Fibroblast of skin of left biceps (primary cell): ENCODE results near the gene KLF6.

Experiments
- DNase-seq, 2 experiments: peaks; one replicate each; pipeline ENCODE4 v3.0.0-alpha.2; 2013; ENCODE audit warnings: low read depth in 2 of 2

The KLF6 gene

GRCh38 chr10:3774814-3775695 is 10.0 kb downstream of the KLF6 start:
- DNase-seq = no peak

GRCh38 chr10:3774018-3774813 is 10.8 kb downstream of the KLF6 start:
- DNase-seq = no peak

GRCh38 chr10:3773460-3774017 is 11.5 kb downstream of the KLF6 start:
- DNase-seq = no peak

DNA sequence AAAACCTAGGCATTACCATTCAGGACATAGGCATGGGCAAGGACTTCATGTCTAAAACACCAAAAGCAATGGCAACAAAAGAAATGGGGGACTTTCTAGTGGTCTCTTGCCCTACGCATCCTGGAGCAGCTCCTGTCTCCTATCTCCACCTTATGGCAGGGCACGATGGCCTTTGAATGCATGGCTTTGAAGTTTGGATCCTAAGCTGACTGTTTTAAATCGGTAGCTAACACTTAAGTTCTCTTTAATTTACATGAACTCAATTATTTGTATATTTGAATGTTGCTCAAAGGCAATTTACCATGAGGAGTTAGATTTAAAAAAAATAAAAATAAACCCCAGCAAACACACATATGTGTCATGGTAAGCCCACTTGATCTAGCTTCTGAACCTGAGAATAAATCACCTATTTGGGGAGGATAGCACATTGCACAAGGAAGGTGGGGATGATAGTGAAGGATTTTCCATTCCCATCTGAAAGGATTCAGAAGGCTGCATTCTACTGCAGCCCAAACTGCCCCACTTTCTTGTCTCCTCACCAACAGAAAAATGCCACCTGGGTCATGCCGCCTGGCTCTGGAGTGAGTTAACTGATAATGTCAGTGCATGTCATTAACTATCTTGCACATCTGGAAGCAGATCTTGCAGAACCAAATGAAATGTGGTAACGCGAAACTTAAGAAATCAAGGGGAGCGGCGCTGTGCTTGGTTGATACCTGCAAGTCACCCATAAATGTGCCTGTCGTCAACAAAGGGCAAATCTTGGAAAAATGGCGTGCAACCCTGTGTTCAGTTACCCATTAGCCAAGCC is 12.4 kb downstream of the KLF6 start:
- DNase-seq = no peak

GRCh38 chr10:3770611-3771110 is 14.3 kb downstream of the KLF6 start:
- no peak for DNase-seq

- no peak for DNase-seq
Measured at GRCh38 chr10:3769556-3769955, 15.5 kb downstream of the KLF6 start.

- no peak for DNase-seq
Measured at GRCh38 chr10:3766046-3766756, 18.8 kb downstream of the KLF6 start.

DNA sequence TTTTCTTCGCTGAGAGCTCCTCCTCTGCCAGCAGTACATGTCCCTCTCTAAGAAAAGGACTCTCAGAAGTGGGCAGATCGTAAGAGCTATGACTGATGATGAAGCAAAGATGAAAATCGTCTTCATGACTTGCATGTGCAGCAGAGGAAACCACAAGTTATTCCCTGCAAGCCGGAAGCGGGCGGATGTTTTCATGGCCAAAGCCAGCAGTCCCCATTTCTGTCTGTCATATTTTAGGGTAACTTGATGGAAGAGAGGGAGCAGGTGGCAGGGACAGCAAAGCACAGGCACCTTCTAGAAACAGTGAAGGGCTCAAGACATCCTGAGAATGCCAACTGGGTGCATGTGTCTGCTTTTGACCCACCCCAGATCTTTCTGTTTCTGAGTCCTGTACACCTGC is 19.9 kb downstream of the KLF6 start:
- DNase-seq = no peak

DNA sequence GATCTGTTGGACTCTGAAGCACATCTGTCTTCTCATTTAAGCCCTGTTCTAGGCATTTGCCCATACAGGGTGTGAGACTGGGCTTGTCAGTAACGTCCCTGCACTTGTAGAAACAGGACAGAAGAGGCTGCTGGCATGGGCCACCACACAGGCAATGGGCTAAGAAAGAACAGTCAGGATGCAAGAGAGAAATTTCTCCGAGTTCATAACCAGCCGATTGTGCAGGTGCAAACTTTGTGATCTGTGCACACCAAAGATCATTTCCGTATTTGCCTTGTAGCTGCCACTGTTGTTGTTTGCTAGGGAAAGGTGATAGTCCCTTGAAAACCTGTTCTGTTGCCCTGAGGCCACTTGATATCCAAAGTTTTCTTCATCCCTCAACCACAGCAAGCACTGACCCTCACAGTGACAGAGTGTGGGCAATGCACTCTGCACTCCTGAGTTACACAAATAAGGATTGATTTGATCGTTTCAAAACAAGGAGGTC is 20.3 kb downstream of the KLF6 start:
- DNase-seq = no peak

GRCh38 chr10:3763852-3764625 is 21.0 kb downstream of the KLF6 start:
- DNase-seq = no peak

DNA sequence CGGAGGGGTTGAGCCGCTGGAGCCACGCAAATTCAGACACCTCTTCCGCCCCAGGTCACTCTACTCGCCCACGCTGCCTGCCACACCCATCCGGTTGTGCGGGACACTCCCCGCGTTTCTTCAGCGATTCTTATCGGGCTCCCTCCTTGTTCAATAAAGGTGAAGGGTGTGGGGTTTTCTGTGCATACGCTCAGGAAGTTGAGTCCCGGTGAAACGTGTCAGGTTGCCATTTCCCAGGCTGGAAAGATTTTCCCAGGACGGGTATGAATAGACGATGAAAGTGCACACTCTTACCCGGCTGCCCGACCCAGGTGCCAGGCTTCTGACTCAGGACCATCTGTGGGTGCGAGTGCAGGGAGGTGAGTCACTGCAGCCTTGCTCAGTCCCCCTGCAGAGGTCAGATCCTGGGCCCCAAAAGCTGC is 22.0 kb downstream of the KLF6 start:
- DNase-seq = no peak

- DNase-seq = no peak
Measured at GRCh38 chr10:3762309-3762708, 22.7 kb downstream of the KLF6 start.

- no peak for DNase-seq
Measured at GRCh38 chr10:3761904-3762303, 23.1 kb downstream of the KLF6 start.

DNA sequence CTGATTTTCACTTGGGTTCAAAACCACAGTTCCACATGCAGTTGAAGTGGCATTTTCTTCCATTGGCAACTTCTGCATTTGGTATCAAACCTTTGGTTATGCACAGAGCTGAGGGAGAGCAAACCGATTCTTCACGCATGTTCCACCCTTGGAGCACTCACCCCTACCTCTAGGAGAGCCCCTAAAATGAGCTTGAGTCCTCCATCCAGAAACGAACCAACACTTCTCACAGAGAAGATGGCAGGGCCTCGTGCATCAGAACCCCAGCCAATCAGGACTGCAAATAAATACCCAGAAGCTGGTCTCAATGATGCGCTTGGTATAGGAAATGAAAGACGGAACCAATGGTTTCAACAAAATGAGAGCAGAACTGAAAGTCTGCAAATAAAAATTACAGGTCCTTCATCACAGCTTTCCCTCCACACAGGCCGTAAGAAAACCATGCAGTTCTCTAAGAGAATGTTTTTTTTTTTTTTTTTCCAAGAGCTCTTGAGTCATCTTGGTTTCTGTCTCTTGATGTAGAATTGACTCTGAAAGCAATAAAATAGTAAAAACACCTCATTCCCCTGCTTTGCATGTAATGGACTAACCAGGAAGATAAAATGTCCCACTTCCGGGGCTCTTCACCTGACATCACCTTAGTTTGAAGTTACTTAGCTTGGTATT is 23.9 kb downstream of the KLF6 start:
- no peak for DNase-seq

DNA sequence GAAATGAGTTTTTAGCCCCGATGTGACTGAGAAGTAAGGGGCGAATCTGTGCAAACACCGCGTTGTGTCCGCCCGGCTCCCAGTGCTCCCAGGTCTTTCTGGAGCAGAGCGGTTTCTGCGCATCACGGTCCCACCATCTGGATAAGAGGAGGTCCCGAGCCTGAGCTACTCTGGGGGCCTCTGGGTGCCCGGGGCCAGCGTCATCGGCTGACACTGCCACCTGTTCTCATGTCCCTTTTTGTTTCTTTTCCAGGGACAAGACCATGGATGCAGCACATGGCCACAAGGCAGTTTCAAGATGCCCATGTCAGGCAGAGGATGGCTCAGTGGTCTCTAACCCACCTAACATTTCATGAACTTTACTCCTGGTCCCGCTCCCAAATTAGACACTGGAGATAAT is 24.9 kb downstream of the KLF6 start:
- DNase-seq = no peak

DNA sequence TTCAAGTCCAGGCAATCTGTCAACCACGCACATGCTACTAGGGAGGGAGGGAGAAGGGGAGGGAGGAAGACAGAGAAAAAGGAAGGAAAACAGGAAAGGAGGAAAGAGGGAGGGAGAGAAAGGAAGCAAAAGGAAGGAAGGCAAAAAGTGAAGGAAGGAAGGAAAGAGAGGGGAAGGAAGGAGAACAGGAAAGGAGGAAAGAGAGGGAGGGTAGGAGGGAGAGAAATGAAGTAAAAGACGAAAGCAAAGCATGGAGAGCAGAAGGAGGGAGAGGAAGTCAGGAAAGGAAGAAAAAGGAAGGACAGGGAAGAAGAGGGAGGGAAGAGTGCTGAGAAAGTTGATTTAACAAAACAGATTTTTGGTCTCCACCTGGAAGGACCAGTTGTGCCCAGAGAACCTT is 25.6 kb downstream of the KLF6 start:
- DNase-seq = no peak

DNA sequence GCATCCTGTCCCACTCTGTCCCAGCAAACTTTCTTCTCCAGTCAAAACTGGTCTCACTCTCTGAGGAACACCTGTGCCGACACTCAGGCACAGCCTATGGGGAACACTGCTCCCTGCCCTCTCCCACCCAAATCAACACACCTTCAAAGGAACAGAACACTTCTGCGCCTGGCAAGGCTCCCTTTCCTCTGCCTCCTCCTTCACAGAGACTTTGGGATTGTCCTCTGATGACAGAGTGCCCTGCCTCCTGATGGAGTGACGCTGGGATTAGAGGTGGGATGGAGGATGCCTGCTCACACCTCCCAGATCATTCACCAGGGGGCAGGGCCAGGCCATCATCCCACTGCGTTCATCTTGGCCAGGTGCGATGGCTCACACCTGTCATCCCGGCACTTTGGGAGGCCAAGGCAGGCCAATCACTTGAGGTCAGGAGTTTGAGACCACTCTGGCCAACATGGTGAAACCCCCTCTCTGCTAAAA is 26.5 kb downstream of the KLF6 start:
- DNase-seq = no peak

DNA sequence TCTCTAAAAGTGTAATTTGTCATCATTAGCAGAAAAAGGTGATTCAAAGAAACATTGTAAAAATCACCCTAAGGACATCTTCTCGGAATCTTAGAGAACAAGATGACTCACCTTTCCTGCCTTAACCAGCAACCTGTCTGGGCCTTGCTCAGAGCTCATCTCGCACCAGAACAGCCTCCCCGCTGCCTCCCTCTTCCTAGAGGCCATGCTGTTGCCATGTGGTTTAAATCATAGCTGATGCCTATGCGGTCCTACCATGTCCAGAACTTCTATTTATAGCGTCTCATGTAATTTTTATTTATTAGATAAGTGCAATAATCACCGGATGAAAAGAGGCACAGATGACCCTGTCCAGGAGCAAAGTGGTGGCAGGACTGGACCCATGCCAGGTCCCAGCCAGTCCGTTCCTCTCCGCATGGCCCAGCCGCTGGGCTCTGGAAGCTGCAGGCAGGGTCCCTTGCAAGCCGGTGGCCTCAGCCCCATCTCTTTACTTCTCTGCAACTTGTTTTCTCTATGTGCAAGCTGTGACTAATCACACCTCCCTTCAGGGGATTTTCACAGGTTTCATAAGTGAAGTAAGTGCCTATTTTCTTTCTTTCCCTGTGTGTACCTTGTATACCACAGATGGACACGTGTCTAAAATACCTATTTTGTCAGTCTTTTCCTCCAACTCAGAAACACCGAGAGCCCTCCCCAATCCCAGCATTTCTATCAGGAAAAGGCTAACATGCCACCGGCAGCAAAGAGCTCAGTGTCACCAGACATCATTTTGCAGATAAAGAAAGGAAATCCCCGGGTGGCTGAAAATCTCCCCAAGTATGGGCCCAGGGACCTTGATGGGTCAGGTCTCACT is 27.1 kb downstream of the KLF6 start:
- DNase-seq = no peak
